Activated CD8-positive, alpha-beta T cell treated with anti-CD3 and anti-CD28 coated beads, Interleukin-2, amount 10 ng/mL, durations not matched to agents 7 days and 5 days (primary cell): ENCODE measurements around the gene LRRC28. TPM values are rescaled to one million over a fixed set of nuclear protein-coding genes. Genes with fewer than 3 reads are reported as not detected.
A peak's percentile ranks its signal among the peaks of the same experiment; 100 is the strongest.

ENCODE experiments used
- ATAC-seq: fragments of 150-1000 bp; cut with Tn5 transposase; one replicate; pipeline ENCODE4 v1.10.0; 2021; ENCODE audit warnings: moderate library complexity
- CTCF ChIA-PET: fragments of 350-600 bp; sonication (Branson Sonifier 250); formaldehyde crosslinking; loops from one replicate; lab custom pipeline; 2021; ENCODE audit warnings: antibody characterized with exemption; lab: Charles Lee
- POLR2A ChIA-PET: fragments of 350-600 bp; sonication (Branson Sonifier 250); formaldehyde crosslinking; loops from one replicate; lab custom pipeline; 2021; ENCODE audit warnings: antibody characterized with exemption; lab: Charles Lee
- DNase-seq: peaks from one replicate; pipeline ENCODE4 v3.0.0-alpha.2; 2020
- H3K27ac Mint-ChIP-seq: one replicate; pipeline ENCODE4 v1.8.0; 2021; ENCODE audit warnings: mild to moderate bottlenecking, mixed read lengths
- H3K27me3 Mint-ChIP-seq: one replicate; pipeline ENCODE4 v1.8.0; 2021; ENCODE audit warnings: low read depth, mixed read lengths
- H3K36me3 Mint-ChIP-seq: one replicate; pipeline ENCODE4 v1.8.0; 2021; ENCODE audit warnings: low read depth, mixed read lengths
- H3K4me1 Mint-ChIP-seq: one replicate; pipeline ENCODE4 v1.8.0; 2021; ENCODE audit warnings: low read depth, mixed read lengths
- H3K4me3 Mint-ChIP-seq: one replicate; pipeline ENCODE4 v1.8.0; 2021; ENCODE audit warnings: mild to moderate bottlenecking, mixed read lengths
- H3K9me3 Mint-ChIP-seq: one replicate; pipeline ENCODE4 v1.8.0; 2022; ENCODE audit warnings: mixed read lengths; ENCODE audit not compliant: insufficient read depth
- total RNA-seq, 2 experiments: library from RNA; stranded (reverse); gene quantifications; one replicate each; pipeline ENCODE4 v1.2.3, GENCODE V29; 2021

The LRRC28 gene
- total RNA-seq, 2 experiments from 2014 or later = 18.3 to 19.3 TPM

DNA sequence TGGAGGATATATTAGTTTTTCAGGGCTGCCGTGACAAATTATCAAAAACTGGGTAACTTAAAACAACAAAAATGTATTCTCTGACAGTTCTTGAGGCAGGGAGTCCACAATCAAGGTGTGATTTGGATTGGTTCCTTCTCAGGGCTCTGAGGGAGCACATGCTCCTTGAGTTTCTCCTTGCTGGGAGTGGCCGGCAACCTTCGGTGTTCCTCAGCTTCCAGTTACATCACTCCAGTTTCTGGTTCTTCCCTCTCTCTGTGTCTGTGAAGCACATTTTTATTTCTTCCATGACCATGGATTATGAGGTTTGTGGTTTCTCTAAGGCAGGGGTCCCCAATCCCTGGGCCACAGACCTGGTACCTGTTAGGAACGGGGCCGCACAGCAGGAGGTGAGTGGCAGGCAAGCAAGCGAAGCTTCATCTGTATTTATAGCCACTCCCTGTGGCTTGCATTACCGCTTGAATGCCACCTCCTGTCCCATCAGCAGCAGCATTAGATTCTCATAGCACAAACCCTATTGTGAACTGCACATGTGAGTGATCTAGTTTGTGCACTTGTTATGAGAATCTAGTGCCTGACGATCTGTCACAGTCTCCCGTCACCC lies 24.3 kb downstream of the LRRC28 start:
- Mint-ChIP-seq H3K9me3 (no peaks in the 10 kb centered on the region), H3K27ac (no peak overlapping the region), H3K4me3 (no peak overlapping the region), H3K4me1 (peaks cover 23% of the 10 kb centered on the region), H3K27me3 (no peaks in the 10 kb centered on the region), H3K36me3 (peaks cover 8% of the 10 kb centered on the region)
- ChIA-PET POLR2A (no interaction called here), CTCF (interaction anchor here (1.2 to 9.0 kb wide), 3 partner anchors 136 to 480 kb away, joined by 3 to 120 read pairs (median 79); no protein-coding TSS in a partner anchor)
- ATAC-seq = no peak
- DNase-seq = no peak

DNA sequence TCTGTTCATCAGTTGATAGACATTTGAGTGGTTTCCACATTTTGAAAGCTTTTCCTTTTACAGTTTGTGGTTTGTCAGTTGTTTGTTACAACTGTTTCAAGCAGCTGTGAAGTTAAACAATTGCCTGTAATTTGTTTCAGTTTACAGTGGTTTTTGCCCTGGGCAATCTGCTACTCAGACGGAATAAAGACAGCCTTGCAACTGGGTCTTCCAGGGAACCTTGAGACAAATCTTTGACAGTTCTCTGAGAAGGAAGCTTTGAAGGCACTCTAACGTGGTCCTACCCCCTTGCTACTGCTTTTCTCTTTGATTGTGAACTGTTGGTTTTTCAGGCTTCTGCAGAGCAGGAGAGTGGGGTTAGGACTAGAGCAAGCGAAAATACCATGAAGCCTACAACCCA lies 28.0 kb downstream of the LRRC28 start:
- Mint-ChIP-seq H3K27me3 (no peaks in the 10 kb centered on the region), H3K4me3 (no peak overlapping the region), H3K36me3 (peaks cover 8% of the 10 kb centered on the region), H3K27ac (no peak overlapping the region), H3K9me3 (no peaks in the 10 kb centered on the region), H3K4me1 (peaks cover 23% of the 10 kb centered on the region)
- POLR2A ChIA-PET = interaction anchor here (0.8 kb wide), 1 partner anchor 425 kb away, joined by 3 read pairs; no protein-coding TSS in a partner anchor
- peak; percentile 44 for ATAC-seq
- CTCF ChIA-PET = interaction anchor here (1.2 to 4.3 kb wide), 3 partner anchors 92 to 477 kb away, joined by 3 to 36 read pairs (median 5); no protein-coding TSS in a partner anchor
- DNase-seq = no peak

DNA sequence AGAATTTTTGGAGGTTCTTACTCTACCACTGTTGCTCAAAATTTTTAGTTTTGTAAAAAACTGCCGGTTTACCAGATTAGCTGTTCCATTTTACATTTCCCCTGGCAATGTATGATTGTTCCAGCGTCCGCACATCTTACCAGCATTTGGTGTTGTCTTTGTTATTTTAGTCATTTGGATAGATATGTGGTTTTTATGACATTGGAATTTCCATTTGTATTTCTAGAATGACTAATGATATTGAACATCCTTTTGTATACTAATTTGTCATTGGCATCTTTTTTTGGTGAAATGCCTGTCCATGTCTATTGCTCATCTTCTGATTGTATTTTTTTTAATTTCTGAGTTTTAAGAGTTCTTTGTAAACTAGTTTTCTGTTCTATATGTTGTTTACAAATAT lies 28.5 kb downstream of the LRRC28 start:
- Mint-ChIP-seq H3K36me3 (peaks cover 8% of the 10 kb centered on the region), H3K4me3 (no peak overlapping the region), H3K27ac (no peak overlapping the region), H3K4me1 (peaks cover 23% of the 10 kb centered on the region), H3K9me3 (no peaks in the 10 kb centered on the region), H3K27me3 (no peaks in the 10 kb centered on the region)
- DNase-seq (no peak), ATAC-seq (no peak)
- POLR2A ChIA-PET = interaction anchor here (0.8 kb wide), 1 partner anchor 425 kb away, joined by 3 read pairs; no protein-coding TSS in a partner anchor
- CTCF ChIA-PET = interaction anchor here (1.2 to 4.3 kb wide), 2 partner anchors 424 to 477 kb away, joined by 5 to 36 read pairs; no protein-coding TSS in a partner anchor

DNA sequence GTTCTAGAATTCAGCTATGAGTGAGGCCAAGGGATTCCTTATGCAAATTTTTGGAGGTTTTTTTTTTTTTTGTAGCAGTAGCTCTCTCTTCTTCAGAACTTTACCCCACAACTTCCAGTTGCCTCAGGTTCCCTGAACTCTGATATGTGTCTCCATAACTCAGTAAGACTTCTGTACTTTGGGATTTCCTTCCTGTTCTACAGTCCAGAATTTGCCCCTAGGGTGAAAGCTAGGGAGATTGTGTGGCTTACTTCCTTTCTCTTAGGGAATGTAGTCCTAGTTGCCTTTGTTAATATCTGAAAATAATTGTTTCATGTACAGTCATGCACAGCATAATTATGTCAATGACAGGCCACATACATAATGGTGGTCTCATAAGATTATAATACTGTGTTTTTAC lies 30.8 kb downstream of the LRRC28 start:
- CTCF ChIA-PET = interaction anchor here (0.9 to 4.3 kb wide), 3 partner anchors 9 to 422 kb away, joined by 6 to 36 read pairs (median 21); partner anchors contain the start of gene LRRC28
- DNase-seq (no peak), ATAC-seq (no peak)
- no peaks in the 10 kb centered on the region for H3K27me3 Mint-ChIP-seq
- no peak overlapping the region for H3K27ac Mint-ChIP-seq
- H3K9me3 Mint-ChIP-seq = no peaks in the 10 kb centered on the region
- H3K4me3 Mint-ChIP-seq = no peak overlapping the region
- peaks cover 23% of the 10 kb centered on the region for H3K4me1 Mint-ChIP-seq
- peaks cover 8% of the 10 kb centered on the region for H3K36me3 Mint-ChIP-seq
- POLR2A ChIA-PET = no interaction called here

DNA sequence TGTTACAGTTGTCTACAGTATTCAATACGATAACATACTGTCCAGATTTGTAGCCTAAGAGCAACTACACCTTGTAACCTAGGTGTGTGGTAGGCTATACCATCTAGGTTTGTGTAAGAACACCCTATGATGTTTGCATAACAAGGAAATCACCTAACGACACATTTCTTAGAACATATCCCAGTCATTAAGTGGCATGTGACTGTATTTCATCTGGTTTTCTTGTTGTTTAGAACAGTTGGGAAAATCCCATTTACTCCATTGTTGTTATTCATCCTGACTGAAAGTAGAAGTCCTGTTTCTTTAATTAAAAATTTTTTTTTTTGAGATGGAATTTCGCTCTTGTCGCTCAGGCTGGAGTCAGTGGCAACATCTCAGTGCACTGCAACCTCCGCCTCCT lies 31.3 kb downstream of the LRRC28 start:
- H3K9me3 Mint-ChIP-seq = no peaks in the 10 kb centered on the region
- ChIA-PET CTCF (interaction anchor here (1.6 to 3.1 kb wide), 2 partner anchors 10 kb away, joined by 12 to 21 read pairs; no protein-coding TSS in a partner anchor), POLR2A (no interaction called here)
- no peaks in the 10 kb centered on the region for H3K27me3 Mint-ChIP-seq
- no peak overlapping the region for H3K4me3 Mint-ChIP-seq
- DNase-seq = no peak
- no peak for ATAC-seq
- peaks cover 21% of the 10 kb centered on the region for H3K4me1 Mint-ChIP-seq
- no peak overlapping the region for H3K27ac Mint-ChIP-seq
- peaks cover 8% of the 10 kb centered on the region for H3K36me3 Mint-ChIP-seq

DNA sequence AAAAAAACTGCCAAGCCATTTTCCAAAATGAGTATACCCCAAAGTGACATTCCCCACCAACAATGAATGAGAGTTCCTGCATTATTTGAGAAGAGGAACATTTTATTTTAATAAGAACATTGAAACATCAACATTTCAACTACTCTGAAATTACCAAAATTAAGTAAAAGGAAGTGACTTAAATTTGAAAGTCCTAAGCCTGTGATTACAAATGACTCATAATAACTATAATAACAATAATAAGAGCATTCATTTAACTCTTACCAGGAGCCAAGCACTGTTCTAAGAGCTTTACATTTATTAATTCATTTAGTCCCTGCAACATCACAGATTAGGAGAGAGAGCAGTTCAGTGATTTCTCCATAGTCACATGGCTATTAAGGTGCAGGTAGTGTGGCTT lies 32.4 kb downstream of the LRRC28 start:
- Mint-ChIP-seq H3K27ac (no peak overlapping the region), H3K9me3 (no peaks in the 10 kb centered on the region), H3K4me1 (peaks cover 18% of the 10 kb centered on the region), H3K4me3 (no peak overlapping the region), H3K27me3 (no peaks in the 10 kb centered on the region), H3K36me3 (peaks cover 8% of the 10 kb centered on the region)
- ChIA-PET POLR2A (no interaction called here), CTCF (interaction anchor here (0.7 to 3.1 kb wide), 2 partner anchors 11 to 14 kb away, joined by 3 to 12 read pairs; no protein-coding TSS in a partner anchor)
- no peak for DNase-seq
- ATAC-seq = no peak

DNA sequence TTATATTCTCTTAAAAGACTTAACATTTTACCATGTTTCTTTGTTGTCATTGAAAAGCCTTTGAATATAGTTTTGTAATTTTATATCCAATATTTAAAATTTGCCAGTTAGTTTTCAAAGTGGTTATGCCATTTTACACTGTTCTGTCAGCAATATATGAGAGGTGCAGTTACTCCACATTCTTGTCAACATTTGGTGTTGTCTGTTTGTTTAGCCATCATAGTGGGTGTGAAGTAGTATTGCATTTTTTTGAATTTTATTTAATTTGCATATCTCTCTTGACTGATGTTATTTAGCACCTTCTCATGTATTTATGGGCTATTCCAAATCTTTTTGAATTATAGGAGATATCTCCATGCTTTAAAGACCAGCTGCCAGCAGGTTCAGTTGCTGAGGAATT lies 40.4 kb downstream of the LRRC28 start:
- H3K27ac Mint-ChIP-seq = no peak overlapping the region
- ATAC-seq = no peak
- no peak for DNase-seq
- H3K27me3 Mint-ChIP-seq = no peaks in the 10 kb centered on the region
- ChIA-PET POLR2A (interaction anchor here (1.2 kb wide), 1 partner anchor 413 kb away, joined by 3 read pairs; no protein-coding TSS in a partner anchor), CTCF (no interaction called here)
- H3K4me1 Mint-ChIP-seq = no peaks in the 10 kb centered on the region
- no peak overlapping the region for H3K4me3 Mint-ChIP-seq
- H3K9me3 Mint-ChIP-seq = peaks cover 8% of the 10 kb centered on the region
- peaks cover 23% of the 10 kb centered on the region for H3K36me3 Mint-ChIP-seq

DNA sequence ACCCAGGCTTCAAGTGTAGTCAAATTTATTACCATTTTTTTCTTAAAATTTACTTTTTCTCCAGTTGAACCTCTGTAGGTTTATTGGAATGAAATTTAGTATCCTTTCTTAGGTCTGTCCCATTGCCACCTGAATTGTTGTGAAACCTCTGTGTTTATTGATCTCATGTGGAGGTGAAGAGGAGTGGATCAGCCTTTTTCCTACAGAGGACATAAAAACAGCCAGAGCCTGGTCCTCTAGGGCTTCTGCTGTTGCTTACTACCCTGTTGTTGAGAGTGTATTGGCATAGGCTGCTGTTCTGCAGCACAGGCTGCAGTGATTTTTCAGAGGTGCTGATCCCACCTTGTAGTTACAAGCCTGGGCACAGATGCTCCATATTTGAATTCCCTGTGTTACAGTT lies 44.6 kb downstream of the LRRC28 start:
- Mint-ChIP-seq H3K4me1 (no peaks in the 10 kb centered on the region), H3K36me3 (peaks cover 23% of the 10 kb centered on the region), H3K27me3 (no peaks in the 10 kb centered on the region), H3K27ac (no peak overlapping the region), H3K9me3 (peaks cover 8% of the 10 kb centered on the region), H3K4me3 (no peak overlapping the region)
- ChIA-PET CTCF (interaction anchor here (1.0 to 1.1 kb wide), 2 partner anchors 75 to 409 kb away, joined by 3 to 5 read pairs; no protein-coding TSS in a partner anchor), POLR2A (interaction anchor here (0.5 kb wide), 1 partner anchor 29 kb away, joined by 3 read pairs; no protein-coding TSS in a partner anchor)
- no peak for ATAC-seq
- no peak for DNase-seq

DNA sequence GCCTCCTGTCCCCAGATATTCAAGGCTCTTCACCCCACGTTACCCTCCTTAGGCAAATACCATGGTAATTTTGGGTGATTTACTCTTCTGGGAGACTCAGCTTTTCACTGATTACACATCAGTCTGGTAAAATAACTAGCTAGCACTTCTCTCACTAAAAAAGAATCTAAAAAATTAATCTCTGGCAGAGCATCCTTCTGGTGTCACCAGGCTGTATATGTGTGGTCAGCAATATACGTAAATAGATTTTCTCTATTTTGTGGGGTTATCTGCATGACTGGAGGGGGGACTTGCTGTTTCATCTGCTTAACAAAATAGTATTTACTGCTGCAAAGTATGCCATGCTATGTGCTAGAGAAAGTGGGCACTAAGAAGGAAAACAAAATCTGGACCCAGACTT lies 45.1 kb downstream of the LRRC28 start:
- ATAC-seq = no peak
- no peaks in the 10 kb centered on the region for H3K27me3 Mint-ChIP-seq

DNA sequence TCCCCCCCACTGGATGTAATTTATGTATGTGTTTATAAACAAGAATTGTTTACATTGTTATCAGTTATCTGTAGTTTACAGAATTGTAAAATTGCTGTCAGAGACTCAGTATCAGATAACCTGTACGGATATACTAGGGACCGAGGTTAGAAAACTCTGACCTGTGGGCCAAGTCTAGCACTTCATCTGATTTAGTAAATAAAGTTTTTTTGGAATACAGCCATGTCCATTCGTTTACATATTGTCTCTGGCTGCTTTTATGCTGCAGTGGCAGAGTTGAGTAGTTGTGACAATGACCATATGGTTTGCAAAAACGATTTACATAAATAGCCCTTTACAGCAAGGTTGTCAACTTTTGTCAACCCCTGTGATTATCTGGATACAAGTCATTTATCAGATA lies 52.6 kb downstream of the LRRC28 start:
- ATAC-seq = no peak
- H3K27ac Mint-ChIP-seq = no peak overlapping the region
- H3K4me3 Mint-ChIP-seq = no peak overlapping the region
- no peaks in the 10 kb centered on the region for H3K4me1 Mint-ChIP-seq
- no peaks in the 10 kb centered on the region for H3K9me3 Mint-ChIP-seq
- CTCF ChIA-PET = no interaction called here
- H3K27me3 Mint-ChIP-seq = no peaks in the 10 kb centered on the region
- no peak for DNase-seq
- H3K36me3 Mint-ChIP-seq = no peaks in the 10 kb centered on the region
- POLR2A ChIA-PET = no interaction called here

More for the DNA sequence above, 45.1 kb downstream of the LRRC28 start:
- peaks cover 23% of the 10 kb centered on the region for H3K36me3 Mint-ChIP-seq
- H3K4me3 Mint-ChIP-seq = no peak overlapping the region
- H3K4me1 Mint-ChIP-seq = no peaks in the 10 kb centered on the region
- H3K9me3 Mint-ChIP-seq = peaks cover 8% of the 10 kb centered on the region
- ChIA-PET CTCF (interaction anchor here (1.0 to 2.3 kb wide), 4 partner anchors 9 to 408 kb away, joined by 3 to 5 read pairs (median 4); no protein-coding TSS in a partner anchor), POLR2A (interaction anchor here (0.5 to 0.6 kb wide), 2 partner anchors 20 to 30 kb away, joined by 3 to 4 read pairs; no protein-coding TSS in a partner anchor)
- no peak overlapping the region for H3K27ac Mint-ChIP-seq
- no peak for DNase-seq

DNA sequence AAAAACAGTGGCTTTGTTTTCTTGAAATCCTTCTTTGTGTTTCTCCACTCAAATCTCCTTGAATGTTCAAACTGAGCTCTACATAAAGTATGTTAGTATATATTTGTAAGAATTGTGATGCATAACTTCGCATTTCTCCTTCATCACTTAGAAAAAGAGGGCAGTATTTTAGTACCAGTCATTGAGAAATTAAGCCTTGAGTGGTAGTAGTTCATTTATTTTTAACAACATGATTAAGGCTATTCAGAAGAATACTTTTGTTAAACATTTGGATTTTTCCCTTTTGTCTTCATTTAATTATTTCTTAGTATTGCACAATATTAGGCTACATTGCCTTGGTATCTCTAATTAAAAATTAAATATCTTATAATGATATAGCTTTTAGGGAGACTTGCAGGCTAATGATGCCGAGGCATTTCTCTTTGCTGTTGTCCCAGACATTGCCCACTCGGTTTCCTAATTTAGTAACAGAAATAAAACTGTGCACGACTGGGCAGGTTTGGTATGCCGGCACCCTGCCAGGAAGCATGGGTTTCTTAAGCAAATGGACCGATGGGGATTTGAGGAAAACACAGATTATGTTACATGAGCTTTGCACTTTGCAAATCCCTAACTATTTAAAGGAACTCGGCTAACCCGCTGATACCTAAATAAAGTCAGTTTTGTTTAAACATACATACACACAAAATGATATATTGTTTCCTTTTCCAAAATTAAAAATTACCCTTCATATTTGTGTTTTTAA lies 54.7 kb downstream of the LRRC28 start:
- Mint-ChIP-seq H3K36me3 (no peaks in the 10 kb centered on the region), H3K27ac (no peak overlapping the region), H3K4me1 (no peaks in the 10 kb centered on the region), H3K4me3 (no peak overlapping the region), H3K9me3 (no peaks in the 10 kb centered on the region), H3K27me3 (no peaks in the 10 kb centered on the region)
- ATAC-seq = no peak
- CTCF ChIA-PET = interaction anchor here (1.2 kb wide), 1 partner anchor 38 kb away, joined by 3 read pairs; no protein-coding TSS in a partner anchor
- POLR2A ChIA-PET = no interaction called here
- DNase-seq = no peak
